Cardiac muscle cell (in vitro differentiated cells and primary cell): ENCODE data around the gene BICD1. TPM values are rescaled to one million over a fixed set of nuclear protein-coding genes. Genes with fewer than 3 reads are reported as not detected.

ENCODE experiments used
- DNase-seq, 2 donors: peaks; one replicate each; pipeline versions ENCODE4 v3.0.0 to v3.0.0-alpha.2; 2010 to 2017; ENCODE audit warnings: low read depth in 1 of 2, low spot score in 1 of 2
- H3K27ac ChIP-seq: fragments of 200-600 bp; sonication (generic); 2 replicates; pipeline ENCODE4 v1.5.1; 2016
- H3K27me3 ChIP-seq: fragments of 200-600 bp; sonication (generic); 2 replicates; pipeline ENCODE4 v1.6.0; 2016; ENCODE audit warnings: control low read depth
- H3K36me3 ChIP-seq: fragments of 200-600 bp; sonication (generic); 2 replicates; pipeline ENCODE4 v1.5.1; 2016; ENCODE audit warnings: control low read depth
- H3K4me1 ChIP-seq: fragments of 200-600 bp; sonication (generic); 2 replicates; pipeline ENCODE4 v1.8.1; 2017; ENCODE audit warnings: low read depth, mild to moderate bottlenecking, mixed run types
- H3K4me3 ChIP-seq: fragments of 200-600 bp; sonication (generic); 2 replicates; pipeline ENCODE4 v1.5.1; 2016; ENCODE audit warnings: mild to moderate bottlenecking
- H3K9me3 ChIP-seq: fragments of 200-600 bp; sonication (generic); 2 replicates; pipeline ENCODE4 v1.5.1; 2017; ENCODE audit warnings: low read depth, mild to moderate bottlenecking, control low read depth
- polyA plus RNA-seq: library from polyadenylated mRNA; unstranded; fragments of >200 nt; fragmentation: Nextera tagmentation; extraction: Ambion mirVana; gene quantifications from 2 replicates; pipeline ENCODE4 v1.2.1, GENCODE V29; 2016
- total RNA-seq: library from RNA; depleted of rRNA; stranded (reverse); fragments of >200 nt; gene quantifications from 2 replicates; pipeline ENCODE4 v1.2.3, GENCODE V29; 2016
- TF ChIP-seq, protein P1 (sequence below): IDR thresholded peaks from 2 replicates; pipeline ENCODE4 v1.5.1; 2012; ENCODE audit warnings: low read depth, mild to moderate bottlenecking, low read length

The BICD1 gene
- total and polyA plus RNA-seq, 2 experiments from 2014 or later, result 13.3 to 16.6 TPM

DNA sequence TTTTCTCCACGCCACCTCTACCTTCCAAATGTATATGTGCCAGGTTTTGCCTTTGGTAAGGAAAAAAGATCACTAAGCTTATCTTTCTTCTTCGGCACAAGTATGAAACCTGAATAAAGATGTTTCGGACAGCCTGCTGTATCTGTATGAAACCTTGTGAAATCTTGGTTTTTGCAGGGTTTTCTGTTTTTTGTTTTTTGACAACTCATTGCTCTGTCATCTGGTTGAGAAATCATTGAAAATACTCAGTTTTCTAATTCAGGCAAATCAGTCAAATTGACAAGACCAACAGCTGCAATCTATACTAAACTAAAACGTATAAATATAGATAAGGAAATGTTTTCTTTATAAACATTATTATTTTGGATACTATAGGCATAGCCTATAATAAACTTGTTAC is 229.6 kb downstream of the BICD1 start:
- Histone ChIP-seq H3K27me3 (no peaks in the 10 kb centered on the region), H3K4me1 (no peaks in the 10 kb centered on the region), H3K36me3 (peaks cover 4% of the 10 kb centered on the region), H3K27ac (no peak overlapping the region), H3K9me3 (no peaks in the 10 kb centered on the region), H3K4me3 (no peak overlapping the region)
- TF ChIP-seq, protein P1, sequence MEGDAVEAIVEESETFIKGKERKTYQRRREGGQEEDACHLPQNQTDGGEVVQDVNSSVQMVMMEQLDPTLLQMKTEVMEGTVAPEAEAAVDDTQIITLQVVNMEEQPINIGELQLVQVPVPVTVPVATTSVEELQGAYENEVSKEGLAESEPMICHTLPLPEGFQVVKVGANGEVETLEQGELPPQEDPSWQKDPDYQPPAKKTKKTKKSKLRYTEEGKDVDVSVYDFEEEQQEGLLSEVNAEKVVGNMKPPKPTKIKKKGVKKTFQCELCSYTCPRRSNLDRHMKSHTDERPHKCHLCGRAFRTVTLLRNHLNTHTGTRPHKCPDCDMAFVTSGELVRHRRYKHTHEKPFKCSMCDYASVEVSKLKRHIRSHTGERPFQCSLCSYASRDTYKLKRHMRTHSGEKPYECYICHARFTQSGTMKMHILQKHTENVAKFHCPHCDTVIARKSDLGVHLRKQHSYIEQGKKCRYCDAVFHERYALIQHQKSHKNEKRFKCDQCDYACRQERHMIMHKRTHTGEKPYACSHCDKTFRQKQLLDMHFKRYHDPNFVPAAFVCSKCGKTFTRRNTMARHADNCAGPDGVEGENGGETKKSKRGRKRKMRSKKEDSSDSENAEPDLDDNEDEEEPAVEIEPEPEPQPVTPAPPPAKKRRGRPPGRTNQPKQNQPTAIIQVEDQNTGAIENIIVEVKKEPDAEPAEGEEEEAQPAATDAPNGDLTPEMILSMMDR, result no peak
- no peak for DNase-seq

DNA sequence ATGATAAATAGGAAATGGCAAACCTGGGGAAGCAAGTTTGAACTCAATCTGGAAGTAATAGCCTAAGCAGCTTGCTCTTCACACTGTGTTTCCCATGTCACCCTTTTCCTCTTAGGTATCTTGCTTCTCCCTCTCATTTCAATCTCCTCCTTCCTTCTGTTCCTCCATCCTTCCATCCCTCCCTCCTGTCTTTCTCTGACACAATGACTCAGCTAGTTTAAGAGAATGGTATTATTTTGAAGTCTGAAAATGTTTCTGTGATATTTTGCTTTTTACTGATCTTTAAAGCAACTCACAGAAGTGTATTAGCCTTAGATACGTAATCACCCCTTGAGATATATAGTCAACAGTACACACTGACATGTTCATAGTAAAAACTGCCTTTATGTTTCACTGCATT is 236.8 kb downstream of the BICD1 start:
- Histone ChIP-seq H3K36me3 (no peaks in the 10 kb centered on the region), H3K9me3 (no peaks in the 10 kb centered on the region), H3K27me3 (no peaks in the 10 kb centered on the region), H3K4me3 (no peak overlapping the region), H3K4me1 (no peaks in the 10 kb centered on the region), H3K27ac (no peak overlapping the region)
- DNase-seq, result no peak
- TF ChIP-seq, protein P1, result no peak

DNA sequence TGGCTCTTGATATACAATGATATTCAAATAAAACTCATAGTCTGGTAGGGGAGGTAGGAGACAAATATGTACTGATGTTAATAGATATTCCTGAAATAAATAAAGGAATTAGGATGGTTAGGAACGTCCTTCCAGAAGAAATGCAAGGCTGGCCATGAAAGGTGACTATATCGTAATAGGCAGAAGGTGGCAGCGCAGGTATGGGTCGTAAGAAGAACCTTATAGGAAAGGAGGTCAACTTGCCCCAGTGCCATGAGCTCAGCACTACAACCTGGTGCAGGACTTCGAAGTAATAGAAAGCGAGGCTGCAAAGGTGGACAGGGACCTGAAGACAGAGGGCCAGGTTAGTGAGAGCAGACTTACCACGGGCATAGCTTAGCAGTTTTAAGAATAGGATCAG is 237.4 kb downstream of the BICD1 start:
- no peaks in the 10 kb centered on the region for H3K36me3 ChIP-seq
- DNase-seq, result no peak
- no peaks in the 10 kb centered on the region for H3K9me3 ChIP-seq

DNA sequence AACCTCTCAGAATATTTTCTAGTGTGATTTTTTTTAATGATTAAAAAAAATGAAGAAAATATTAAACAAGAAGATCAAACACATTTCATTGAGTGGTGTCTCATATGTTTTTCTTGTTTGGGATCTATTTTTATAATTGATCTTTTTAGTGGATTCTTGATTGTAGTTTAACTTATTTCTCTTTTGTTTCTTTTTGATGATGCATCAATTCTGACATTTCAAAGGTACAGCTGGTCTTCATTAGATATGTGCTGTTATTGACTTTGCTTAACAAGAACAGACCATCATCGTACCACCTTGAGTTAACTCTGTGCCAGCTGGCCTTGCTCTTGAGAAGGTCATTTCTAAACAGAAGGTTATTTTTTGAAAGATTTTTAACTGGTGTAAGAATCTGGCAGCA is 246.9 kb downstream of the BICD1 start:
- Histone ChIP-seq H3K4me3 (no peak overlapping the region), H3K9me3 (no peaks in the 10 kb centered on the region), H3K27ac (no peak overlapping the region), H3K4me1 (no peaks in the 10 kb centered on the region), H3K27me3 (no peaks in the 10 kb centered on the region), H3K36me3 (no peaks in the 10 kb centered on the region)
- DNase-seq, result no peak
- TF ChIP-seq, protein P1, result no peak

More for the DNA sequence above, 237.4 kb downstream of the BICD1 start:
- H3K4me1 ChIP-seq, result no peaks in the 10 kb centered on the region
- no peaks in the 10 kb centered on the region for H3K27me3 ChIP-seq
- TF ChIP-seq, protein P1, result no peak
- no peak overlapping the region for H3K4me3 ChIP-seq
- H3K27ac ChIP-seq, result no peak overlapping the region

DNA sequence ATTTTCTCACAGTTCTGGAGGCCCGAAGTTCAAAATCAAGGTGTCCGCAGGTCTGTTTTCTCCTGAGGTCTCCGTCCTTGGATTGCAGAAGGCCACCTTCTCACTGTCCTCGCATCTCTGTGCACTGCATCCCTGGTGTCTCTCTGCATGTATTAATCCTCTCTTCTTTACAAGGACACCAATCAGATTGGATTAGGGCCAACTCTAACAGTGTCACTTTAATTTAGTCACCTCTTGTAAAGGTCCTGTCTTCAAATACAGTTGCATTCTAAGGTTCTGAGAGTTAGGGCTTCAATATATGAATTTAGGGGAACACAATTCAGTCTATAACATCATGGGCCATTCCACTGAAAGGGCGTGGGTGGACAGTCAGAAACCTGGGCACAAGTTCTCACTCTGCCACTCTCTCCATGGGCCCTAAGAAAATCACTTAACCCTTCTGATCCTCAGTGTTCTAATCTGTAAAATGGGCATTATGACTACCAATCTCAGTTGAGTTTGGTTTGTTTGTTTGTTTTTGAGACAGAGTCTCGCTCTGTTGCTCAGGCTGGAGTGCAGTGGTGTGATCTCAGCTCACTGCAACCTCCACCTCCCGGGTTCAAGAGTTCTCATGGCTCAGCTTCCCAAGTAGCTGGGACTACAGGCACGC is 251.1 kb downstream of the BICD1 start:
- Histone ChIP-seq H3K4me1 (no peaks in the 10 kb centered on the region), H3K36me3 (no peaks in the 10 kb centered on the region)
- TF ChIP-seq, protein P1, result no peak

DNA sequence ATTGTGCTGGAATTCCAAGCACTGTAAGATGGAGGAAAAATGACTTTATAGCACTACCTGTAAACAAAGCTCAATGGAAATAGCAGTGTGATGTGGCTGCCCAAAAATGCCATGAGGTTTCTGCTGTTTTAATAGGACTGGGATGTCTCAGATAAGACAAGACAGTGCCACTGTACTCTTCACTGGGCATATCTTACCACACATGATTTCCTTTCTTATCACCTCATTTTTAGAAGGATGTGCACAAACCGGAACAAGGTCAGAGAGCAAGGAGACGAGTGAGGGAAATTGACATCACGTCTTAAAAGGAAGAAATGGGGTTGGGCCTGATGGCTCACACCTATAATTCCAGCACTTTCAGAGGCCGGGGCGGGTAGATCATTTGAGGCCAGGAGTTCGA is 254.3 kb downstream of the BICD1 start:
- Histone ChIP-seq H3K36me3 (no peaks in the 10 kb centered on the region), H3K9me3 (no peaks in the 10 kb centered on the region), H3K4me3 (no peak overlapping the region), H3K4me1 (no peaks in the 10 kb centered on the region), H3K27ac (no peak overlapping the region), H3K27me3 (no peaks in the 10 kb centered on the region)
- no peak for DNase-seq
- TF ChIP-seq, protein P1, result no peak

More for the DNA sequence above, 251.1 kb downstream of the BICD1 start:
- no peaks in the 10 kb centered on the region for H3K27me3 ChIP-seq
- no peak for DNase-seq
- H3K27ac ChIP-seq, result no peak overlapping the region
- H3K4me3 ChIP-seq, result no peak overlapping the region
- H3K9me3 ChIP-seq, result no peaks in the 10 kb centered on the region
